C4-2B (cell line): ENCODE results near the gene SQSTM1.

Experiments
- H3K27ac ChIP-seq: fragments of 450-650 bp; 2 replicates; pipeline ENCODE4 v1.5.1; 2017
- CTCF ChIP-seq: fragments of 450-650 bp; conservative IDR thresholded peaks from 2 replicates; pipeline ENCODE4 v1.5.1; 2017; ENCODE audit warnings: mild to moderate bottlenecking
- ZFX ChIP-seq: fragments of 450-650 bp; IDR thresholded peaks from 2 replicates; pipeline ENCODE4 v1.6.1; 2017

Gene SQSTM1

GRCh38 chr5:179873588-179874110, 52.9 kb downstream of the SQSTM1 start:
- TF ChIP-seq ZFX (no peak), CTCF (no peak)
- no peak overlapping the region for H3K27ac ChIP-seq

GRCh38 chr5:179874136-179874535, 53.4 kb downstream of the SQSTM1 start:
- TF ChIP-seq ZFX, result no peak
- TF ChIP-seq CTCF, result no peak
- H3K27ac ChIP-seq, result no peak overlapping the region

GRCh38 chr5:179874536-179875292, 54.0 kb downstream of the SQSTM1 start:
- H3K27ac ChIP-seq, result no peak overlapping the region
- TF ChIP-seq CTCF (no peak), ZFX (no peak)

- H3K27ac ChIP-seq, result no peak overlapping the region
- TF ChIP-seq CTCF, result no peak
Measured at GRCh38 chr5:179875741-179876609, 55.3 kb downstream of the SQSTM1 start.

GRCh38 chr5:179876610-179876952, 55.9 kb downstream of the SQSTM1 start:
- no peak overlapping the region for H3K27ac ChIP-seq
- no peak for TF ChIP-seq CTCF
- no peak for TF ChIP-seq ZFX

GRCh38 chr5:179878222-179879002, 57.7 kb downstream of the SQSTM1 start:
- no peak overlapping the region for H3K27ac ChIP-seq
- TF ChIP-seq CTCF, result no peak
- TF ChIP-seq ZFX, result no peak
